HG03135 (cell line): ENCODE measurements around the gene DNASE2B.

Experiments
- ATAC-seq: cut with Tn5 transposase; IDR thresholded peaks from one replicate; pipeline ENCODE4 v1.9.1; 2021; ENCODE audit warnings: mild to moderate bottlenecking, moderate library complexity; ENCODE audit not compliant: unreplicated experiment

Gene DNASE2B

GRCh38 chr1:84410328-84411095 lies 12.2 kb downstream of the DNASE2B start:
- no peak for ATAC-seq

GRCh38 chr1:84412316-84412942 lies 14.1 kb downstream of the DNASE2B start:
- ATAC-seq: no peak

- ATAC-seq: no peak
Observed at GRCh38 chr1:84415396-84415795, 17.1 kb downstream of the DNASE2B start.

GRCh38 chr1:84422909-84423308 lies 24.6 kb downstream of the DNASE2B start:
- ATAC-seq: no peak

GRCh38 chr1:84424513-84425149 lies 26.3 kb downstream of the DNASE2B start:
- no peak for ATAC-seq

- ATAC-seq: no peak
Observed at GRCh38 chr1:84425150-84425896, 27.0 kb downstream of the DNASE2B start.

- ATAC-seq: no peak
Observed at GRCh38 chr1:84426376-84426775, 28.1 kb downstream of the DNASE2B start.

- ATAC-seq: no peak
Observed at GRCh38 chr1:84427250-84428188, 29.2 kb downstream of the DNASE2B start.

- ATAC-seq: no peak
Observed at GRCh38 chr1:84428235-84428634, 30.0 kb downstream of the DNASE2B start.

- ATAC-seq: no peak
Observed at GRCh38 chr1:84429231-84429630, 30.9 kb downstream of the DNASE2B start.

GRCh38 chr1:84430546-84430945 lies 32.3 kb downstream of the DNASE2B start:
- no peak for ATAC-seq

- ATAC-seq: peak; percentile 55
Observed at GRCh38 chr1:84433258-84434080, 35.2 kb downstream of the DNASE2B start.

- ATAC-seq: peak; percentile 3
Observed at GRCh38 chr1:84434081-84434769, 35.9 kb downstream of the DNASE2B start.

GRCh38 chr1:84434801-84435549 lies 36.7 kb downstream of the DNASE2B start:
- no peak for ATAC-seq

GRCh38 chr1:84436876-84437655 lies 38.8 kb downstream of the DNASE2B start:
- peak; percentile 47 for ATAC-seq

GRCh38 chr1:84442256-84442655 lies 44.0 kb downstream of the DNASE2B start:
- peak; percentile 96 for ATAC-seq
